SU-DHL-6 (cell line): ENCODE measurements around the gene PRKG2.

Experiments
- H2AFZ ChIP-seq: fragments of 200-600 bp; sonication (generic); 2 replicates; pipeline ENCODE4 v1.6.1; 2014; ENCODE audit warnings: low read depth, mild to moderate bottlenecking, moderate library complexity, mixed read lengths, antibody characterized with exemption, low read length; ENCODE audit not compliant: severe bottlenecking
- H3F3A ChIP-seq: fragments of 200-600 bp; shearing (Covaris generic); 2 replicates; pipeline ENCODE4 v1.6.0; 2016; ENCODE audit warnings: antibody characterized with exemption, mild to moderate bottlenecking; ENCODE audit not compliant: insufficient read depth
- H3K27ac ChIP-seq: fragments of 200-600 bp; sonication (generic); 2 replicates; pipeline ENCODE4 v1.5.1; 2016; ENCODE audit warnings: low read depth, mild to moderate bottlenecking, low read length, moderate library complexity, mixed read lengths
- H3K27me3 ChIP-seq: fragments of 200-600 bp; sonication (generic), shearing (Covaris generic); 2 replicates; pipeline ENCODE4 v1.6.0; 2014; ENCODE audit warnings: mild to moderate bottlenecking, low read length
- H3K36me3 ChIP-seq: fragments of 200-600 bp; sonication (generic); 2 replicates; pipeline ENCODE4 v1.6.1; 2014; ENCODE audit warnings: mild to moderate bottlenecking, low read length, mixed read lengths
- H3K4me2 ChIP-seq: fragments of 300-600, 200-600 bp; shearing (Covaris generic), sonication (generic); 2 replicates; pipeline ENCODE4 v1.6.0; 2014; ENCODE audit warnings: low read length, low read depth, mild to moderate bottlenecking; ENCODE audit not compliant: poor library complexity, severe bottlenecking
- H3K4me3 ChIP-seq: fragments of 200-600 bp; sonication (generic); 2 replicates; pipeline ENCODE4 v1.5.1; 2014; ENCODE audit warnings: antibody characterized with exemption, low read length, mild to moderate bottlenecking, mixed read lengths; ENCODE audit not compliant: insufficient read depth, poor library complexity, severe bottlenecking
- H3K79me2 ChIP-seq: fragments of 200-600 bp; sonication (generic); 2 replicates; pipeline ENCODE4 v1.6.1; 2014; ENCODE audit warnings: mild to moderate bottlenecking, low read length, moderate library complexity; ENCODE audit not compliant: insufficient read depth
- H3K9ac ChIP-seq: fragments of 200-600 bp; sonication (generic); 2 replicates; pipeline ENCODE4 v1.7.0; 2014; ENCODE audit warnings: mild to moderate bottlenecking, low read length
- H3K9me2 ChIP-seq: fragments of 200-600 bp; sonication (generic); replicated peaks from 2 replicates; pipeline ENCODE4 v1.6.1; 2014; ENCODE audit warnings: low read length; ENCODE audit not compliant: insufficient read depth
- H3K9me3 ChIP-seq: fragments of 200-600 bp; sonication (generic); 2 replicates; pipeline ENCODE4 v1.6.1; 2014; ENCODE audit warnings: low read length, mixed read lengths; ENCODE audit not compliant: insufficient read depth
- H4K20me1 ChIP-seq: fragments of 200-600 bp; sonication (generic); 2 replicates; pipeline ENCODE4 v1.6.1; 2014; ENCODE audit warnings: low read depth, mild to moderate bottlenecking, antibody characterized with exemption, low read length, moderate library complexity, mixed read lengths
- CTCF ChIP-seq: fragments of 200-600 bp; sonication (generic); IDR thresholded peaks from one replicate; pipeline ENCODE4 v1.5.1; 2017; ENCODE audit warnings: antibody characterized with exemption, mild to moderate bottlenecking, low read length, moderate library complexity; ENCODE audit not compliant: insufficient read depth, poor library complexity, severe bottlenecking
- EZH2phosphoT487 ChIP-seq: fragments of 200-600 bp; sonication (generic), shearing (Covaris generic); conservative IDR thresholded peaks from 2 replicates; pipeline ENCODE4 v1.6.1; 2018; ENCODE audit warnings: mild to moderate bottlenecking, antibody characterized with exemption, low read length, moderate library complexity, mixed read lengths

The PRKG2 gene

GRCh38 chr4:81120055-81120454 lies 95.0 kb downstream of the PRKG2 start:
- Histone ChIP-seq H3K27ac (no peak overlapping the region), H3K4me3 (no peak overlapping the region), H2AFZ (no peak overlapping the region), H3K9me2 (no peaks in the 10 kb centered on the region), H3K9me3 (no peaks in the 10 kb centered on the region), H3F3A (no peaks in the 10 kb centered on the region), H3K4me2 (no peak overlapping the region), H3K36me3 (no peaks in the 10 kb centered on the region), H3K79me2 (no peaks in the 10 kb centered on the region), H4K20me1 (no peaks in the 10 kb centered on the region), H3K9ac (no peak overlapping the region), H3K27me3 (no peaks in the 10 kb centered on the region)
- no peak for TF ChIP-seq CTCF
- no peak for TF ChIP-seq EZH2phosphoT487

GRCh38 chr4:81118086-81118485 lies 96.9 kb downstream of the PRKG2 start:
- no peak overlapping the region for H3K9ac ChIP-seq
- H2AFZ ChIP-seq: no peak overlapping the region
- no peak overlapping the region for H3K4me2 ChIP-seq
- no peak overlapping the region for H3K27ac ChIP-seq
- H3K4me3 ChIP-seq: no peak overlapping the region
- no peaks in the 10 kb centered on the region for H3F3A ChIP-seq
- no peaks in the 10 kb centered on the region for H4K20me1 ChIP-seq
- H3K36me3 ChIP-seq: no peaks in the 10 kb centered on the region
- TF ChIP-seq EZH2phosphoT487 (no peak), CTCF (no peak)
- H3K27me3 ChIP-seq: no peaks in the 10 kb centered on the region
- H3K9me3 ChIP-seq: no peaks in the 10 kb centered on the region
- no peaks in the 10 kb centered on the region for H3K9me2 ChIP-seq
- H3K79me2 ChIP-seq: no peaks in the 10 kb centered on the region

- TF ChIP-seq CTCF: no peak
- no peak for TF ChIP-seq EZH2phosphoT487
- H3K4me3 ChIP-seq: no peak overlapping the region
- H3K9me2 ChIP-seq: no peaks in the 10 kb centered on the region
- H3K79me2 ChIP-seq: no peaks in the 10 kb centered on the region
- H3F3A ChIP-seq: no peaks in the 10 kb centered on the region
- no peaks in the 10 kb centered on the region for H4K20me1 ChIP-seq
- no peak overlapping the region for H3K27ac ChIP-seq
- no peaks in the 10 kb centered on the region for H3K9me3 ChIP-seq
- H2AFZ ChIP-seq: no peak overlapping the region
- H3K9ac ChIP-seq: no peak overlapping the region
- no peaks in the 10 kb centered on the region for H3K27me3 ChIP-seq
- no peak overlapping the region for H3K4me2 ChIP-seq
- H3K36me3 ChIP-seq: no peaks in the 10 kb centered on the region
Measured at GRCh38 chr4:81116566-81116965, 98.5 kb downstream of the PRKG2 start.
